PC-3 (cell line): ENCODE results near the gene CFAP99. TPM values are rescaled to one million over a fixed set of nuclear protein-coding genes. Genes with fewer than 3 reads are reported as not detected.

Experiments
- ATAC-seq: fragments of 200-7000 bp; cut with Tn5 transposase; 2 replicates; pipeline ENCODE4 v1.9.1; 2020; ENCODE audit warnings: mild to moderate bottlenecking, moderate library complexity
- BruUV-seq: library from RNA; stranded (reverse); fragments of 400-500 nt; replicated peaks from 2 replicates; lab custom pipeline; 2021; lab: Mats Ljungman, UMichigan
- CTCF ChIA-PET: fragments of 300-600 bp; sonication (Branson Sonifier 250); formaldehyde crosslinking; loops from one replicate; lab custom pipeline; 2022; ENCODE audit warnings: antibody characterized with exemption; lab: Charles Lee
- POLR2A ChIA-PET: fragments of 300-600 bp; sonication (Branson Sonifier 250); formaldehyde crosslinking; loops from one replicate; lab custom pipeline; 2022; ENCODE audit warnings: antibody characterized with exemption; ENCODE audit not compliant: unreplicated experiment; lab: Charles Lee
- DNase-seq: peaks from one replicate; pipeline ENCODE4 v3.0.0-alpha.2; 2015
- H2AFZ ChIP-seq: fragments of 300-600 bp; sonication (generic); 2 replicates; pipeline ENCODE4 v1.6.0; 2016; ENCODE audit warnings: antibody characterized with exemption, low read length
- H3F3A ChIP-seq: fragments of 300-600 bp; sonication (generic); one replicate; pipeline ENCODE4 v1.6.0; 2017; ENCODE audit warnings: antibody characterized with exemption, low read length, control low read depth, mild to moderate bottlenecking; ENCODE audit not compliant: unreplicated experiment
- H3K27ac ChIP-seq: fragments of 300-600 bp; sonication (generic); 2 replicates; pipeline ENCODE4 v1.5.1; 2016; ENCODE audit warnings: mild to moderate bottlenecking, low read length
- H3K27me3 ChIP-seq: fragments of 300-600 bp; sonication (generic); 2 replicates; pipeline ENCODE4 v1.6.1; 2016; ENCODE audit warnings: low read length, mixed read lengths
- H3K36me3 ChIP-seq: fragments of 300-600 bp; sonication (generic); 2 replicates; pipeline ENCODE4 v1.6.1; 2016; ENCODE audit warnings: low read depth, mixed run types, low read length, mixed read lengths
- H3K4me1 ChIP-seq: fragments of 300-600 bp; sonication (generic); 2 replicates; pipeline ENCODE4 v1.5.1; 2016; ENCODE audit warnings: low read length; ENCODE audit not compliant: insufficient read depth
- H3K4me2 ChIP-seq: fragments of 300-600 bp; sonication (generic); 2 replicates; pipeline ENCODE4 v1.6.0; 2016; ENCODE audit warnings: low read length
- H3K4me3 ChIP-seq: fragments of 300-600 bp; sonication (generic); 2 replicates; pipeline ENCODE4 v1.5.1; 2016; ENCODE audit warnings: mild to moderate bottlenecking, low read length, mixed read lengths
- H3K79me2 ChIP-seq: fragments of 300-600 bp; sonication (generic); 2 replicates; pipeline ENCODE4 v1.6.1; 2017; ENCODE audit warnings: low read length, mixed read lengths
- H3K9ac ChIP-seq: fragments of 300-600 bp; sonication (generic); 2 replicates; pipeline ENCODE4 v1.6.0; 2016; ENCODE audit warnings: mild to moderate bottlenecking, low read length
- H3K9me2 ChIP-seq: fragments of 300-600 bp; sonication (generic); replicated peaks from 2 replicates; pipeline ENCODE4 v1.6.1; 2016; ENCODE audit warnings: mixed run types, low read length, mixed read lengths
- H3K9me3 ChIP-seq: fragments of 300-600 bp; sonication (generic); 2 replicates; pipeline ENCODE4 v1.6.1; 2016; ENCODE audit warnings: low read length, mixed read lengths
- H4K20me1 ChIP-seq: fragments of 300-600 bp; sonication (generic); 2 replicates; pipeline ENCODE4 v1.6.1; 2016; ENCODE audit warnings: low read length, mixed read lengths
- EZH2 ChIP-seq: fragments of 300-600 bp; sonication (generic); IDR thresholded peaks from one replicate; pipeline ENCODE4 v1.6.1; 2017; ENCODE audit warnings: antibody characterized with exemption, mild to moderate bottlenecking, low read length; ENCODE audit not compliant: unreplicated experiment
- EZH2phosphoT487 ChIP-seq: fragments of 300-600 bp; sonication (generic); IDR thresholded peaks from 2 replicates; pipeline ENCODE4 v1.6.1; 2018; ENCODE audit warnings: mild to moderate bottlenecking, antibody characterized with exemption, low read length, borderline replicate concordance
- intact Hi-C: fragments of 100-400 bp; cut with micrococcal nuclease; formaldehyde crosslinking; loops from 2 replicates; pipeline ENCODE4 v1.9.0; 2023
- total RNA-seq: library from RNA; depleted of rRNA; stranded (reverse); fragments of >200 nt; gene quantifications from 2 replicates; pipeline ENCODE4 v1.2.3, GENCODE V29; 2014; rRNA removed
- TF ChIP-seq, protein P1 (sequence below): fragments of 300-600 bp; sonication (generic); conservative IDR thresholded peaks from 2 replicates; pipeline ENCODE4 v1.5.1; 2017; ENCODE audit warnings: antibody characterized with exemption, low read depth, mild to moderate bottlenecking, low read length

CFAP99 gene
- total RNA-seq, 1 experiment from 2014 or later: not detected

DNA sequence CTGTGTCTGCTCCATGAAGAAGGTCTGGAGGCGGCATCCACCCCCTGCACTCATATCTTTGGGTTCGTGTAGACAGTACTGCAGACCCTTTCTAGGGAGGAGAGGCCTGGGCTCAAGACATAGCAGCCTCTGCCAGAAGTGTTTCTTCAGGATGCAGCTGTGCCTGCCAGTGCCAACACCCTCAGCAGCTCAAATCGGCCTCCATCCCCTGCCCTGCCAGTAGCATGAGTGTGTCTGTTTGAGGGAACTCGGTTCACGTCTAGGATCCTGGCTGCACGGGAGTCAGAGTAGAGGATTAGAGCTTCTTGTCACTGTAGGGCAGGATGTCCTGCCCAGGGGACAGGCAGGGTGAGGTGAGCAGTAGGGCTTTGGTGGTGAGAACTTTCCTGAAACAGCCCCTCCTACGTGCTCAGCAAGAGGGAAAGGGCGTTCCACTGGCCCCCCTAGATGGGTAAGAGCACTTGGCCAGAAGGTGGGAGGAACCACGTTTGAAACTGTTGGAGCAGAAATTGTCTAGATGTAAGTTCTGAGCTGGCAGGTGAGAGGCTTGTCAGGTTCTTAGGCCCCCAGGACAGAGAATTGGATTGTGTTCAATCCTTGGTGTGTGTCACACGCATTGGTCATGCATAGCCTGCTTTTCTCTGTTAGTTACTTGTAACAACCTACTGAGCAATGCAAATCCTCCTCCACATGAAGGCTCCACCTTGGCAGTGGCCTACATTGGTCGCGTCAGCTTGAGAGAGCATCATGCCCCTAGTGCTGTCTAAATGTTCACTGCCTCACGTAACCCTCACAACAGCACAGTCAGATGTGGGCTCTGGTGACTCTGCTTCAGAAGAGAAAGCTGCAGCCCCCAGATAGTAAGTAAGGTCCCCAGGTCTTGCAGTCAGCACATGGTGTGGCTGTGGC lies 91.8 kb downstream of the CFAP99 start:
- peaks cover 9% of the 10 kb centered on the region; the same call in 1 of the 2 replicates for H3K36me3 ChIP-seq
- no peaks in the 10 kb centered on the region for H3K79me2 ChIP-seq
- no peaks in the 10 kb centered on the region for H3K27me3 ChIP-seq
- DNase-seq: no peak
- no TSS peak for BruUV-seq
- ATAC-seq: no peak
- H3K9me3 ChIP-seq: no peaks in the 10 kb centered on the region
- no peak overlapping the region for H3K9ac ChIP-seq
- H3K4me3 ChIP-seq: no peak overlapping the region
- no peak overlapping the region for H2AFZ ChIP-seq
- H3K4me2 ChIP-seq: no peak overlapping the region
- H3K9me2 ChIP-seq: no peaks in the 10 kb centered on the region
- H4K20me1 ChIP-seq: no peaks in the 10 kb centered on the region
- no peaks in the 10 kb centered on the region for H3K4me1 ChIP-seq
- ChIA-PET CTCF (no interaction called here), POLR2A (no interaction called here)
- TF ChIP-seq EZH2 (no peak), EZH2phosphoT487 (no peak)
- TF ChIP-seq, protein P1, sequence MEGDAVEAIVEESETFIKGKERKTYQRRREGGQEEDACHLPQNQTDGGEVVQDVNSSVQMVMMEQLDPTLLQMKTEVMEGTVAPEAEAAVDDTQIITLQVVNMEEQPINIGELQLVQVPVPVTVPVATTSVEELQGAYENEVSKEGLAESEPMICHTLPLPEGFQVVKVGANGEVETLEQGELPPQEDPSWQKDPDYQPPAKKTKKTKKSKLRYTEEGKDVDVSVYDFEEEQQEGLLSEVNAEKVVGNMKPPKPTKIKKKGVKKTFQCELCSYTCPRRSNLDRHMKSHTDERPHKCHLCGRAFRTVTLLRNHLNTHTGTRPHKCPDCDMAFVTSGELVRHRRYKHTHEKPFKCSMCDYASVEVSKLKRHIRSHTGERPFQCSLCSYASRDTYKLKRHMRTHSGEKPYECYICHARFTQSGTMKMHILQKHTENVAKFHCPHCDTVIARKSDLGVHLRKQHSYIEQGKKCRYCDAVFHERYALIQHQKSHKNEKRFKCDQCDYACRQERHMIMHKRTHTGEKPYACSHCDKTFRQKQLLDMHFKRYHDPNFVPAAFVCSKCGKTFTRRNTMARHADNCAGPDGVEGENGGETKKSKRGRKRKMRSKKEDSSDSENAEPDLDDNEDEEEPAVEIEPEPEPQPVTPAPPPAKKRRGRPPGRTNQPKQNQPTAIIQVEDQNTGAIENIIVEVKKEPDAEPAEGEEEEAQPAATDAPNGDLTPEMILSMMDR: no peak
- H3K27ac ChIP-seq: no peak overlapping the region
- H3F3A ChIP-seq: no peaks in the 10 kb centered on the region
- intact Hi-C loops: no loop called here

DNA sequence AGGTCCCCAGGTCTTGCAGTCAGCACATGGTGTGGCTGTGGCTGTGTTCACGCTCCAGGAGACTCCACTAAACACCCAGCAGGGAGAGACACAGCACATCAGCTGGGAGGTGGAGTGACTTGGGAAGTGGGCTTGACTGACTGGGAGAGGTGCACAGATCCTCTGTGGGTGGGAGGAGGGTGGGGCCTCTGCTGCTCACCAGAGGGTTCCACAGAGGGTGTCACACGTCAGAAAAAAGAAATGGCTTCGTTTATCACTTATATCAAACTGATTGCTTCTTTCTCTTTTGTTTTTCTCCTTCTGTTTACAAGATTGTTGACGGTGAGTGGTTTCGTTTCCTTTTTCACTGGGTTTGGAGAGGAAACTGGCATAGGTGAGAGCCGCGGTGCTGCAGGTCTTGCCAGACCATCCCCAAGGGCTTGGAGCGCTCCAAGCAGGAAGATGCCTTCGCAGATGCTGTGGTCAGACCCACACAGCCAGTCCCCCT lies 92.9 kb downstream of the CFAP99 start:
- Histone ChIP-seq H3K27me3 (no peaks in the 10 kb centered on the region), H3K9ac (no peak overlapping the region), H3K9me3 (no peaks in the 10 kb centered on the region), H3K36me3 (peaks cover 9% of the 10 kb centered on the region; the same call in 1 of the 2 replicates), H3K9me2 (no peaks in the 10 kb centered on the region), H3K27ac (no peak overlapping the region), H3F3A (no peaks in the 10 kb centered on the region), H3K79me2 (no peaks in the 10 kb centered on the region), H3K4me2 (no peak overlapping the region), H3K4me3 (no peak overlapping the region), H2AFZ (no peak overlapping the region), H4K20me1 (no peaks in the 10 kb centered on the region), H3K4me1 (no peaks in the 10 kb centered on the region)
- intact Hi-C loops: no loop called here
- no peak for DNase-seq
- POLR2A ChIA-PET: no interaction called here
- CTCF ChIA-PET: no interaction called here
- no TSS peak for BruUV-seq
- ATAC-seq: no peak
- TF ChIP-seq EZH2phosphoT487 (no peak), EZH2 (no peak)
- TF ChIP-seq, protein P1: no peak

Other genes with a start within 250 kb of the CFAP99 start
- 6.2 and 9.5 TPM in 2 replicates for gene HAUS3, start 176.8 kb upstream of the CFAP99 start, total RNA-seq
- 0.26 and 1.5 TPM in 2 replicates for gene POLN, start 176.8 kb upstream of the CFAP99 start, total RNA-seq
- gene MXD4, start 156.8 kb upstream of the CFAP99 start, total RNA-seq: 18.9 and 27.6 TPM in 2 replicates
- 6.3 and 8.0 TPM in 2 replicates for gene ZFYVE28, start 310 bp upstream of the CFAP99 start, total RNA-seq
- gene RNF4, start 50.2 kb downstream of the CFAP99 start, total RNA-seq: 27.4 and 30.4 TPM in 2 replicates
- gene FAM193A, start 117.7 kb downstream of the CFAP99 start, total RNA-seq: 13.6 and 21.5 TPM in 2 replicates